Smooth muscle cell (in vitro differentiated cells): ENCODE measurements around the gene FBXO40. TPM values are rescaled to one million over a fixed set of nuclear protein-coding genes. Genes with fewer than 3 reads are reported as not detected.
"Not testable (repeated sequence)": the region's sequence is repeated elsewhere in the genome, so short reads cannot be mapped to it uniquely, and the experiment has no call there.

Experiments
- DNase-seq: peaks from one replicate; lab custom pipeline; 2025; ENCODE audit not compliant: unreplicated experiment; lab: John Stamatoyannopoulos, UW
- H2AFZ ChIP-seq: fragments of 200-600 bp; sonication (generic); 2 replicates; pipeline ENCODE4 v1.6.0; 2016; ENCODE audit warnings: antibody characterized with exemption, low read depth, mild to moderate bottlenecking
- H3F3A ChIP-seq: fragments of 200-600 bp; sonication (generic); 2 replicates; pipeline ENCODE4 v1.6.0; 2017; ENCODE audit warnings: antibody characterized with exemption, low read depth
- H3K27ac ChIP-seq: fragments of 200-600 bp; sonication (generic); 2 replicates; pipeline ENCODE4 v1.5.1; 2016; ENCODE audit warnings: low read depth, mild to moderate bottlenecking
- H3K27me3 ChIP-seq: fragments of 200-600 bp; sonication (generic); 2 replicates; pipeline ENCODE4 v1.6.1; 2016; ENCODE audit warnings: low read depth, mild to moderate bottlenecking
- H3K36me3 ChIP-seq: fragments of 200-600 bp; sonication (generic); 2 replicates; pipeline ENCODE4 v1.5.1; 2016; ENCODE audit warnings: low read depth
- H3K4me1 ChIP-seq: fragments of 200-600 bp; sonication (generic); 2 replicates; pipeline ENCODE4 v1.5.1; 2016; ENCODE audit warnings: low read depth
- H3K4me2 ChIP-seq: fragments of 200-600 bp; sonication (generic); 2 replicates; pipeline ENCODE4 v1.6.0; 2016; ENCODE audit warnings: mild to moderate bottlenecking
- H3K4me3 ChIP-seq: fragments of 200-600 bp; sonication (generic); 2 replicates; pipeline ENCODE4 v1.5.1; 2016; ENCODE audit warnings: mild to moderate bottlenecking
- H3K79me2 ChIP-seq: fragments of 200-600 bp; sonication (generic); 2 replicates; pipeline ENCODE4 v1.6.0; 2016; ENCODE audit warnings: low read depth, mild to moderate bottlenecking
- H3K9ac ChIP-seq: fragments of 200-600 bp; sonication (generic); 2 replicates; pipeline ENCODE4 v1.6.0; 2016; ENCODE audit warnings: low read depth
- H3K9me3 ChIP-seq: fragments of 200-600 bp; sonication (generic); replicated peaks from 2 replicates; pipeline ENCODE4 v1.5.1; 2016; ENCODE audit warnings: low read depth
- H4K20me1 ChIP-seq: fragments of 200-600 bp; sonication (generic); 2 replicates; pipeline ENCODE4 v1.6.0; 2016; ENCODE audit warnings: low read depth
- WGBS: methylation state at CpG from one replicate; pipeline ENCODE4 v1.1.7; 2016; ENCODE audit warnings: low lambda C conversion rate; 5-methylcytosine and 5-hydroxymethylcytosine counted together
- polyA plus RNA-seq: library from polyadenylated mRNA; unstranded; fragments of >200 nt; fragmentation: Nextera tagmentation; extraction: Ambion mirVana; gene quantifications from 2 replicates; pipeline ENCODE4 v1.2.1, GENCODE V29; 2016
- total RNA-seq: library from RNA; depleted of rRNA; stranded (reverse); fragments of >200 nt; gene quantifications from 2 replicates; pipeline ENCODE4 v1.2.3, GENCODE V29; 2014
- TF ChIP-seq, protein P1 (sequence below): fragments of 200-600 bp; sonication (generic); IDR thresholded peaks from 2 replicates; pipeline ENCODE4 v1.5.1; 2017; ENCODE audit warnings: borderline replicate concordance, mild to moderate bottlenecking, antibody characterized with exemption; ENCODE audit not compliant: insufficient read depth, poor library complexity, severe bottlenecking

Gene FBXO40
- total and polyA plus RNA-seq, 2 experiments from 2014 or later = not detected

DNA sequence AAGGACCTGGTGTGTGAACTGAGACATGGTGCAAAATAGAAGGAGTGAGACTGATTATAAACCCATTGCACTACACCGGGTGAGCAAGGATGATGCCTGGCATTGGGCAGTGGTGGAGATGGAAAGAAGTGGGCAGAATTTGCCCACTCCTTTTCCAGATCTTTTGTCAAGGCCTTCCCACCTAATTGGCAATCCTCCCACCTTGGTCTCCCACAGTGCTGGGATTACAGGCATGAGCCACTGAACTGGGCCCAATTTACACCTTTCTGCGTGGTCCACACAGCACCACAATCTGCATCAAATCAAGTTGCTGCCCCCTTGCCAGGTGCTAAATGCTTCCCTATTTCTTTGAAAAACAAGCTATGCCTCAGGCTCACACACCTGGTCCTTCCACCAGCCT, 5.4 kb downstream of the FBXO40 start:
- TF ChIP-seq, protein P1, sequence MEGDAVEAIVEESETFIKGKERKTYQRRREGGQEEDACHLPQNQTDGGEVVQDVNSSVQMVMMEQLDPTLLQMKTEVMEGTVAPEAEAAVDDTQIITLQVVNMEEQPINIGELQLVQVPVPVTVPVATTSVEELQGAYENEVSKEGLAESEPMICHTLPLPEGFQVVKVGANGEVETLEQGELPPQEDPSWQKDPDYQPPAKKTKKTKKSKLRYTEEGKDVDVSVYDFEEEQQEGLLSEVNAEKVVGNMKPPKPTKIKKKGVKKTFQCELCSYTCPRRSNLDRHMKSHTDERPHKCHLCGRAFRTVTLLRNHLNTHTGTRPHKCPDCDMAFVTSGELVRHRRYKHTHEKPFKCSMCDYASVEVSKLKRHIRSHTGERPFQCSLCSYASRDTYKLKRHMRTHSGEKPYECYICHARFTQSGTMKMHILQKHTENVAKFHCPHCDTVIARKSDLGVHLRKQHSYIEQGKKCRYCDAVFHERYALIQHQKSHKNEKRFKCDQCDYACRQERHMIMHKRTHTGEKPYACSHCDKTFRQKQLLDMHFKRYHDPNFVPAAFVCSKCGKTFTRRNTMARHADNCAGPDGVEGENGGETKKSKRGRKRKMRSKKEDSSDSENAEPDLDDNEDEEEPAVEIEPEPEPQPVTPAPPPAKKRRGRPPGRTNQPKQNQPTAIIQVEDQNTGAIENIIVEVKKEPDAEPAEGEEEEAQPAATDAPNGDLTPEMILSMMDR = no peak
- Histone ChIP-seq H3K36me3 (no peaks in the 10 kb centered on the region), H3K4me3 (no peak overlapping the region), H3F3A (no peaks in the 10 kb centered on the region), H3K27ac (no peak overlapping the region), H3K9me3 (no peaks in the 10 kb centered on the region), H3K9ac (no peak overlapping the region), H3K4me2 (no peak overlapping the region), H3K27me3 (no peaks in the 10 kb centered on the region), H3K4me1 (no peaks in the 10 kb centered on the region), H4K20me1 (no peaks in the 10 kb centered on the region), H3K79me2 (no peaks in the 10 kb centered on the region), H2AFZ (no peak overlapping the region)
- 91% methylated on average over 2 of the region's 2 CpGs for WGBS
- no peak for DNase-seq

DNA sequence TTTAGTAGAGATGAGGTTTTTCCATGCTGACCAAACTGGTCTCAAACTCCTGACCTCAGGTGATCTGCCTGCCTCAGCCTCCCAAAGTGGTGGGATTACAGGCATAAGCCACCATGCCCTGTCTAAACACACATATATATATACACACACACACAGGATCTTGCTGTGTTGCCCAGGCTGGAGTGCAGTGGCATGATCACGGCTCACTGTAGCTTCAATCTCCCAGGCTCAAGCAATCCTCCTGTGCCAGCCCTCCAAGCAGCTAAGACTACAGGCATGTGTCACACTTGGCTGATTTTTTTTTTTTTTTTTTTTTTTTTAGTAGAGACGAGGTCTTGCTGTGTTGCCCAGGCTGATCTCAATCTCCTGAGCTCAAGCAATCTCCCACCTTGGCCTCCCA, 6.7 kb downstream of the FBXO40 start:
- H3K9ac ChIP-seq, H3K9me3 ChIP-seq, H3K79me2 ChIP-seq, H3K36me3 ChIP-seq, H4K20me1 ChIP-seq, H3K27ac ChIP-seq, H3K4me2 ChIP-seq, DNase-seq, H3K4me1 ChIP-seq, H3K27me3 ChIP-seq, H3F3A ChIP-seq, H2AFZ ChIP-seq, H3K4me3 ChIP-seq: not testable (repeated sequence)
- 100% methylated on average over 2 of the region's 2 CpGs for WGBS

- 56% methylated on average over 4 of the region's 4 CpGs for WGBS
- H3K79me2 ChIP-seq = no peaks in the 10 kb centered on the region
- TF ChIP-seq, protein P1 = no peak
- no peaks in the 10 kb centered on the region for H4K20me1 ChIP-seq
- no peak overlapping the region for H3K9ac ChIP-seq
- H3K27me3 ChIP-seq = no peaks in the 10 kb centered on the region
- no peak overlapping the region for H3K27ac ChIP-seq
- no peak overlapping the region for H3K4me2 ChIP-seq
- H2AFZ ChIP-seq = no peak overlapping the region
- H3K36me3 ChIP-seq = no peaks in the 10 kb centered on the region
- H3K4me3 ChIP-seq = no peak overlapping the region
- H3F3A ChIP-seq = no peaks in the 10 kb centered on the region
- no peaks in the 10 kb centered on the region for H3K4me1 ChIP-seq
- no peaks in the 10 kb centered on the region for H3K9me3 ChIP-seq
- no peak for DNase-seq
These were observed 8.1 kb downstream of the FBXO40 start for GRCh38 chr3:121601212-121601812.

DNA sequence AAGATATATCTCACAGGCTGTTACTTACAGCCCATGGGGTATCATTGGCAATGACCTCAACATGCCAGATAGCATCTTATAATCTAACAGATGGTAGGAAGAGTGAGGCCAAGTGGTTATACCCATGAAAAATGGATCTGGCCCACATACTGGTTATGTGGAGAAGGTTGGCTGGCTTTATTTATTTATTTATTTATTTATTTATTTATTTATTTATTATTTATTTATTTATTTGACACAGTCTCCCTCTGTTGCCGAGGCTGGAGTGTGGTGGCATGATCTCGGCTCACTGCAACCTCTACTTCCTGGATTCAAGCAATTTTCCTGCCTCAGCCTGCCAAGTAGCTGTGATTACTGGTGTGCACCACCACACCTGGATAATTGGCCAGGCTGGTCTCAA, 11.6 kb downstream of the FBXO40 start:
- Histone ChIP-seq H3F3A (no peaks in the 10 kb centered on the region), H3K79me2 (no peaks in the 10 kb centered on the region), H3K36me3 (no peaks in the 10 kb centered on the region), H2AFZ (no peak overlapping the region), H3K27ac (no peak overlapping the region), H3K27me3 (no peaks in the 10 kb centered on the region), H3K9me3 (no peaks in the 10 kb centered on the region), H3K9ac (no peak overlapping the region), H3K4me2 (no peak overlapping the region), H3K4me1 (no peaks in the 10 kb centered on the region), H3K4me3 (no peak overlapping the region), H4K20me1 (no peaks in the 10 kb centered on the region)
- 88% methylated on average over 2 of the region's 2 CpGs for WGBS
- DNase-seq = no peak
- TF ChIP-seq, protein P1 = no peak
